GM19452 (cell line): ENCODE measurements around the gene FILIP1L.

ENCODE experiments used
- ATAC-seq: cut with Tn5 transposase; IDR thresholded peaks from one replicate; pipeline ENCODE4 v1.9.1; 2021; ENCODE audit not compliant: unreplicated experiment

FILIP1L gene

GRCh38 chr3:99955773-99956562 is 158.3 kb downstream of the FILIP1L start:
- ATAC-seq = no peak

DNA sequence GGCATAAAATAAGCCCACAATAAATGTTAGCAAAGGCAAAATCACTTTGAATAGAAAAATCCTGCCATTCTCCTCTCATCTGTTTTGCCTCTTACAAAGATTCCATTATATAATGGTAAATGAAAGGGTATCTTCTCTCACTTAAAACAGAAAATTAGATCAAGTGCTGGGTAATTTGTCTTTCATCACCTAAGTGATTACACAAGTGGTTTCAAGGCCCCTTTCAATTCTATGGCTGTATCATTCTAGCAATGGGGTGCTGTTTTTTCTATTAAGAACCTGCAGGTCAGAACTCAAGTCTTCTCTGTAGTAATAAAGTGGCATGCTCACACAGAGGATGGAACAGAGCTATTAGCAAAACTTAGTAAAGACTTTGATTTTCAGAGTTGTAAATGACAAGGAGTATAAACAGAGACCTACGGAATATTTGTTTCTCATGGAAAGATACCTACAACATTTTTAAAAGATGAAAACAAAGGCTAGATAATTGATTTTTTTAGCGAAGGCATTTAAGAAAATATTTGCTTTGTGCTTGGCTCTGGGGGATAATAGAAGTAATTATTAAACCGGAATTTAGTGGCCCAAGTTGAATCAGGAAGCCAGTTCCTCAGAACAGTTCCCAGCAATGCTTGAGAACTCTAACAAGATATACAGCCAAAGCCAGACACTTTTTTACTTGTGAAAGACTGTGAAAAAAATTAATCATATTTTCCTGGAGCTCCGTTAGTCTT is 159.2 kb downstream of the FILIP1L start:
- no peak for ATAC-seq

GRCh38 chr3:99953596-99953995 is 160.7 kb downstream of the FILIP1L start:
- ATAC-seq = no peak

DNA sequence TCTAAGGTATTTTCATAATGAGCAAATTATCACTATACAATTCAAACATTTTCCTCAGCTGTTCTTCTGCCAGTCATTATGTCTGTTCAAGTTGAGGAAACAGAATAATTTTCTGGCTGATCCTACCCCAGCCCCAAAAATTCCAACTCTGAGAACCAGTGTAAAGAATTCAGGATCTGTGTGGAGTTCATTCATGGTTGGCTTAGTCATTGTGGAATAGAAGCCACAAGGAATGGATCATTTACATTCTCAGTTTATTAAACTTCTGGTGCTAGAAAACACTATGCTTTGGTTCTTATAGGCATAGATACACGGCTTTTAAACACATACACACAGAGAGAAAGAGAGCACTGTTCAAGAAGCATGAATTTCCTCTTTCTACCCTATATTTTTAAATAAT is 162.0 kb downstream of the FILIP1L start:
- ATAC-seq = no peak

DNA sequence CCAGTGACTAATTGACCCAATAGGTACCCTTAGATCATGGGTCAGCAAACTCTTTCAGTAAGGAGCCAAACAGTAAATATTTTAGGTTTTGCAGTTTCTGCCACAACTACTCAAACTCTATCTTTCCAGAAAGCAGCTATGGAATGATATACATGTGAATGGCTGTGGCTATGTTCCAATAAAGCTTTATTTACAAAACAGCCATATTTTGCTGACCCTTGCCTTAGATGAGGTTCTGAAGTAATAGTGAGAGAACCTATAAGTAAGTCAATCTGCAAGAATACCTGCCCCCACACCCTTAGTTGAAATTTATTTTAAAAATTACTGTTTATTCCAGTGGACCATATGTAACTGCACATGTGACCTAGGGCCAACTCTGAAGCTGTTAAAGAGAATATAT is 162.6 kb downstream of the FILIP1L start:
- ATAC-seq = no peak

DNA sequence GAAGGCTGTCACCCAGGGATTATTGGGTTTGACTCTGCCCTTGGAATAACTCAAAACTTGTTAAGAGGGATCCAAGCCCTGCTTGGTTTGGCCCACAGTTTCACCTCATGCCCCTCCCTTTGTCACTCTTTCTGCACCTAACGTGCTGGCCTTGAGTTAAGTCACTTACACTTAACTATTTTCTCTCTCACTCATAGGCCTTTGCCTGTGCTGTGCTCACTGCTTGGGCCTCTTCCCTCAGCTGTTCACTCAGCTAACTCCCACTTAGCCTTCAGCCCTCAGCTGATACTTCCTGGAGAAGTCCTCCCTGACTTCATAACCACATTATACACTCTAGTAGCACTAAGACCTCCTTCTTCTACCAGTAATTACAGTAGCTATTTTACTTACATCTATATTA is 163.4 kb downstream of the FILIP1L start:
- no peak for ATAC-seq

DNA sequence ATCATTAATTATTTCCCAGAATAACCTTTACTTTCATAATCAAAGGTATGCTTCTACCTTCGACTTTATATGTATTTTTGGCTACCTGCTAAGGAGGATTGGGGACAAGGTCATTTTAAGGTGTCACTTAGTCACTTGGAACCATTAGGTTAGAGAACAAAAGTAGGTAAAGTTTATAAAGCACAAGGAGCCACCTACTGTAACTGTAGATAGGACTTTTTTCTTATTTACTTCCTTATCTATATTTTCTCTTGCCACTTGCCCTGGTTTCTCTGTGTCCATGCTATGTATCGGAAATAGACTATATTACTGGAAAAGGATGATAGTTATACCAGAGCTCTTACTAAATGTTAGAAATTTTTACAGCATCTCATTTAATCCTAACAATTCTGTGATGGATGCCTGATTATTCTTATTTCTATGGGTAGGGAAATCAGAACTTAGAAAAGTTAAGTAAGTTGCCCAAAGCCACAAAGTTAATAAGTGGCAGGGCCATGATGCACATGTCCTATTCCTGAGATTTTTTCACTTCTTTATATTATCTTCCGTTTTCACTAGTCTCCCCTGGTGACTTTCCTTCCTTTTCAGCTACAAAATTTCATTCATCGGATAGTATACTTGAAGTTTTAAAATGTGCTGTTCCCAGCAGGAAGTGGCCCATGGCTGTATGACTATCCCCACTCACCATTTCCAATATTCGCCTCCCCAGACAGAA is 164.2 kb downstream of the FILIP1L start:
- no peak for ATAC-seq

GRCh38 chr3:99948467-99949089 is 165.7 kb downstream of the FILIP1L start:
- ATAC-seq = no peak

GRCh38 chr3:99947356-99947755 is 166.9 kb downstream of the FILIP1L start:
- ATAC-seq = no peak

- ATAC-seq = no peak
Measured at GRCh38 chr3:99945328-99945995, 168.8 kb downstream of the FILIP1L start.

GRCh38 chr3:99943931-99944761 is 170.2 kb downstream of the FILIP1L start:
- ATAC-seq = no peak

DNA sequence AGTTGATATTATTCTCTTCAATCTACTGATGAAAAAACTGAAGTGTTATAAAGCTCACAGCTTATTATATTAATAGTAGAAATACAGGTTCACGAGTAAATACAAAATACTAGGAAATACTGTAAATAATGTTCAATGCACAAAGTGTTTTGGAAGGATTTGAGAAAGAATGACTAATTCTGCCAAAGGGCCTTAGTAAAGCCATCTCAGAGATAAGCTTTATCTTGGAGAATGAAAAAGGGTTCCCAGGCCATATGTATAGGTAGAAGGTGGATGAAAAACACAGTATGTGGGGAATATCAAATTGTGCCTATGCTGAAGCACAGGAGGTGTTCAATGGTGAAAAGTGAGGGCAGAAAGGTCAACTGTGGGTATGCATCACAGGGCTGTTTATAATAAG is 173.1 kb downstream of the FILIP1L start:
- no peak for ATAC-seq

GRCh38 chr3:99940350-99940749 is 174.0 kb downstream of the FILIP1L start:
- no peak for ATAC-seq

DNA sequence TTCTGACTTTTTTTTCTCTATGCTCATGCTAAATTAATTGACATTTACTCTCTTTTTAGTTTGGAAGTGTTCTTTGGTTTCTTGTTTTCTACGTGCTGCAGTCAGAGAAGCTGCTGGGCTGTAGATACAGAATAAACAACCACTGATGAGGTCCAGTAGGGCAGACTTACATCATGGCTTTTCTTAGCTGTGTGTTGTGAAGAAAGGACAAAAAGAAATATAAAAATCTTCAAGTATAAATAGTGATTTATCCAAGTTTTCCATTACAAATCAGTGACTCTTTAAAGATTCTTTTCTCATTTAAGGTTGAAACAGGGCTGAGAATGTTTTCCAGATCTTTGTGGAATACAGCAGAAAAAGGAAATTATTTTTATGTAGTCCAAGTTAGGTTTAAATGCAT is 174.4 kb downstream of the FILIP1L start:
- no peak for ATAC-seq

DNA sequence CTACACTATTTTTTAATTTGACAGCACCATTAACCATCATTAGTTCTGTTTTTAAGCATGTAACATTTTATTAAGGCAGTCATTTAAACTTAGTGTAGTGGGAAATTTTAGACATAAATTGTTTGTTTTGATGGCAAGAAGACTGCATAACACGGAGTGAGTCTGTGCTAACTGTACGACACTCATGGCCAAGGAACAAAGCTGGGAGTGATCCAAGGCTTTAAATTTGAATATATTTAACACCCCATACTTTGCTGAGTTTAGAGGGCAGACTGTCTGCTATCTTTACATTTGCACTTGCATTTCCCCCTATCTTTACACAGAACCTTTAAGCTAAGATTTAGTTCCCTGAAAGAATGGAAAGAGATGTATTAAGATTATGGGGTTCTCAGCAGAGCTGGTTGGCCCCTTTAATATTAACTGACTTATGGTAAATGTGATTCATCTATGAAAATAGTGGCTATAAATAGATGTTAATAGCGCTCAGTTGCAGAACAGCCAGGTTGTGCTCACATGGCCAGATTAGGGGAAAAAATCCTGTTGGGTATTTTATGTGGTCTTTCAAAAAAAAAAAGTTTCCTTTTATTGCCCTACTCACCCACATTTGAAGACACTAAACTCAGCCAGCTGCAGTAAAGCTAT is 175.9 kb downstream of the FILIP1L start:
- ATAC-seq = peak; percentile 48

- ATAC-seq = no peak
Measured at GRCh38 chr3:99934975-99935797, 179.1 kb downstream of the FILIP1L start.

DNA sequence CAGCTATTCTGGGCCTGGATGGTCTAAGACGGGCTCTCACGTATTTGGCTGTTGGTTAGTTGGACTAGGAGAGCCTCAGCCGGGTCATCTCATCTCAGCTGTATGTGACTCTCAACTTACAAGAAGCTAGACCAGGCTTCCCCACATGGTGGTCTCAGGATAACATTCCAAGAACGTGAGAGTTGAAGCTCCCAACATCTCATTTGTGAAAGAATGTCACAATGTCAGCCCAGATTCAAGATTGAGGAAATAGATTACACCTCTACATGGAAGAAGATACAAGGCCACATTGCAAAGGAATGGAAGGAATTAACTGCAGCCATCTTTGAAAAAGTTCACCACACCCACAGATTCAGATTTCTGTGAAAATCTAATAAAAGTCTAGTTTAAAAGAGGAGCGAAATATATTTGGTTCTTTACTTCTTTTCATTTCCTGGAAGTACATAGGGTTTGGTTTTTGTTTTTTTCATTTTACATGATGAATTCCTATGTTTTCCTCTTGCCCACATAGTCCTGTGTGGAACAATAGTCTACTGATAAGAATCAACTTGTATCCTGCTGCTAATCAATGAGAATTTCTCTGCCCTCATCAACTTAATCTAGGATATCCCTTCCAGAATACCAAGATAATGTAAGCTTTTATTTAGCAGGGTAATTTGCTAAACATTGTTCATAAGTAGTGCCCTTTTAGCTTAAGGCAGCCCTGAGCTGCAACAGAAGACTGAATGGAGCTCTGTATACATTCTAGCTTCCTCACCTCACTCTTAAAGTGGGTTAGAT is 180.1 kb downstream of the FILIP1L start:
- no peak for ATAC-seq

- ATAC-seq = no peak
Measured at GRCh38 chr3:99931059-99931458, 183.2 kb downstream of the FILIP1L start.
